B cell (primary cell): ENCODE data around the gene OR4K1. TPM values are rescaled to one million over a fixed set of nuclear protein-coding genes. Genes with fewer than 3 reads are reported as not detected.

ENCODE experiments used
- ATAC-seq: fragments of 200-7000 bp; cut with Tn5 transposase; one replicate; pipeline ENCODE4 v1.10.0; 2021; ENCODE audit warnings: low read depth, mild to moderate bottlenecking, moderate number of reproducible peaks, moderate library complexity
- CTCF ChIA-PET: fragments of 350-600 bp; sonication (Branson Sonifier 250); formaldehyde crosslinking; loops from one replicate; lab custom pipeline; 2021; ENCODE audit warnings: antibody characterized with exemption, inconsistent platforms; lab: Charles Lee
- POLR2A ChIA-PET: fragments of 350-600 bp; sonication (Branson Sonifier 250); formaldehyde crosslinking; loops from one replicate; lab custom pipeline; 2021; ENCODE audit warnings: antibody characterized with exemption; lab: Charles Lee
- DNase-seq: peaks from one replicate; pipeline ENCODE4 v3.0.0; 2013
- H2AFZ ChIP-seq: 2 replicates; pipeline ENCODE4 v1.6.1; 2012; ENCODE audit warnings: mild to moderate bottlenecking, low read depth, low read length; ENCODE audit not compliant: insufficient read depth, poor library complexity, severe bottlenecking
- H3K27ac ChIP-seq, 2 donors: 1 replicate in 1 of 2; 2 replicates in 1 of 2; pipeline ENCODE4 v1.5.1; 2012 to 2013; ENCODE audit warnings: low read length in 2 of 2, mild to moderate bottlenecking in 2 of 2, moderate library complexity in 1 of 2
- H3K27me3 ChIP-seq, 4 experiments: fragments of 200-600 bp in 1 of 4; sonication (generic) in 1 of 4; replicated peaks in 1 of 4; 1 replicate in 2 of 4; 2 replicates in 2 of 4; pipeline versions ENCODE4 v1.6.1 to v1.7.0; 2013 to 2016; ENCODE audit warnings: low read length in 3 of 4, mild to moderate bottlenecking in 2 of 4, mixed read lengths in 1 of 4, moderate library complexity in 1 of 4; ENCODE audit not compliant: insufficient read depth in 4 of 4, control insufficient read depth in 3 of 4; ENCODE audit errors: control extremely low read depth in 1 of 4
- H3K36me3 ChIP-seq, 2 experiments: replicated peaks in 1 of 2; 1 replicate in 1 of 2; 2 replicates in 1 of 2; pipeline versions ENCODE4 v1.6.1 to v1.7.1; 2013; ENCODE audit warnings: low read length in 1 of 2; ENCODE audit not compliant: insufficient read depth in 2 of 2, control insufficient read depth in 1 of 2; ENCODE audit errors: control extremely low read depth in 1 of 2, extremely low read depth in 1 of 2
- H3K4me1 ChIP-seq, 2 donors: fragments of 200-600 bp in 1 of 2; sonication (generic) in 1 of 2; 1 replicate in 1 of 2; 2 replicates in 1 of 2; pipeline versions ENCODE4 v1.5.1 to v1.6.1; 2013 to 2017; ENCODE audit warnings: low read length in 2 of 2; ENCODE audit not compliant: control insufficient read depth in 2 of 2, insufficient read depth in 2 of 2
- H3K4me2 ChIP-seq: replicated peaks from 2 replicates; pipeline ENCODE3; 2012; ENCODE audit warnings: mild to moderate bottlenecking, low read depth, low read length; ENCODE audit not compliant: poor library complexity, severe bottlenecking
- H3K4me3 ChIP-seq, 5 experiments: fragments of 200-600 bp in 1 of 5; sonication (generic) in 1 of 5; 1 replicate in 3 of 5; 2 replicates in 2 of 5; pipeline versions ENCODE4 v1.5.1 to v1.7.0; 2011 to 2016; ENCODE audit warnings: low read length in 4 of 5, mild to moderate bottlenecking in 4 of 5, low read depth in 2 of 5, control low read depth in 1 of 5, moderate library complexity in 1 of 5; ENCODE audit not compliant: insufficient read depth in 1 of 5; ENCODE audit errors: control extremely low read depth in 1 of 5, extremely low read depth in 1 of 5
- H3K79me2 ChIP-seq: fragments of 200-600 bp; sonication (generic); one replicate; pipeline ENCODE4 v1.6.0; 2016; ENCODE audit warnings: low read length; ENCODE audit not compliant: control insufficient read depth, insufficient read depth
- H3K9ac ChIP-seq: fragments of 200-600 bp; sonication (generic); 2 replicates; pipeline ENCODE4 v1.6.1; 2017; ENCODE audit warnings: mild to moderate bottlenecking, low read length, moderate library complexity
- H3K9me3 ChIP-seq, 3 donors: one replicate each; pipeline versions ENCODE4 v1.6.1 to v1.7.1; 2013; ENCODE audit warnings: low read length in 2 of 3; ENCODE audit not compliant: control insufficient read depth in 2 of 3, insufficient read depth in 1 of 3; ENCODE audit errors: control extremely low read depth in 1 of 3
- H4K20me1 ChIP-seq: 2 replicates; pipeline ENCODE4 v1.6.0; 2012; ENCODE audit warnings: mild to moderate bottlenecking, low read length; ENCODE audit not compliant: insufficient read depth, control insufficient read depth, poor library complexity, severe bottlenecking
- H3K27ac Mint-ChIP-seq: one replicate; pipeline ENCODE4 v1.8.0; 2021; ENCODE audit warnings: mixed read lengths
- H3K27me3 Mint-ChIP-seq: one replicate; pipeline ENCODE4 v1.8.0; 2021; ENCODE audit warnings: mixed read lengths
- H3K4me1 Mint-ChIP-seq: one replicate; pipeline ENCODE4 v1.8.0; 2021; ENCODE audit warnings: mixed read lengths
- H3K4me3 Mint-ChIP-seq: one replicate; pipeline ENCODE4 v1.8.0; 2021; ENCODE audit warnings: mixed read lengths
- H3K9me3 Mint-ChIP-seq: one replicate; pipeline ENCODE4 v1.8.0; 2022; ENCODE audit warnings: mixed read lengths; ENCODE audit not compliant: insufficient read depth
- CTCF ChIP-seq: fragments of 200-600 bp; IDR thresholded peaks from one replicate; pipeline ENCODE4 v1.8.0; 2022; ENCODE audit warnings: antibody characterized with exemption, mild to moderate bottlenecking
- EZH2 ChIP-seq: IDR thresholded peaks from 2 replicates; pipeline ENCODE4 v1.6.1; 2012; ENCODE audit warnings: borderline replicate concordance, low read depth, mild to moderate bottlenecking, moderate library complexity, low read length; ENCODE audit not compliant: insufficient read depth, poor library complexity, severe bottlenecking
- WGBS: methylation state at CpG from one replicate; pipeline ENCODE4 v1.1.5; 2013; ENCODE audit warnings: missing lambda C conversion rate; ENCODE audit not compliant: insufficient coverage; 5-methylcytosine and 5-hydroxymethylcytosine counted together
- intact Hi-C: fragments of 100-400 bp; cut with micrococcal nuclease; formaldehyde crosslinking; loops from one replicate; pipeline ENCODE4 v1.10.0; 2022
- polyA plus RNA-seq: library from polyadenylated mRNA; depleted of rRNA; stranded (reverse); fragments of >200 nt; gene quantifications from 2 replicates; pipeline ENCODE4 v1.2.3, GENCODE V29; 2012
- total RNA-seq, 2 donors: library from RNA; stranded (reverse); fragments of 120-200 nt in 1 of 2; gene quantifications; 1 replicate in 1 of 2; 2 replicates in 1 of 2; pipeline versions ENCODE4 v1.2.3 to v1.2.4, GENCODE V29; 2013 to 2022

The OR4K1 gene
- total and polyA plus RNA-seq, 2 donors (not counting 1 experiment from before 2014, with no cell fraction given): not detected

- Histone ChIP-seq H3K9me3 (peaks cover 0 to 3% (median 2%) of the 10 kb centered on the region in 3 donors), H4K20me1 (no peaks in the 10 kb centered on the region), H3K9ac (no peak overlapping the region), H3K4me1 (no peaks in the 10 kb centered on the region), H2AFZ (no peak overlapping the region), H3K4me3 (no peak overlapping the region), H3K79me2 (no peaks in the 10 kb centered on the region), H3K27me3 (no peaks in the 10 kb centered on the region), H3K36me3 (no peaks in the 10 kb centered on the region), H3K4me2 (no peak overlapping the region), H3K27ac (no peak overlapping the region)
- DNase-seq: no peak
- no peak overlapping the region for H3K4me3 Mint-ChIP-seq
- H3K4me1 Mint-ChIP-seq: no peaks in the 10 kb centered on the region
- ChIA-PET POLR2A (no interaction called here), CTCF (no interaction called here)
- intact Hi-C loops: no loop called here
- H3K27ac Mint-ChIP-seq: no peak overlapping the region
- no peak for TF ChIP-seq CTCF
- no peak for TF ChIP-seq EZH2
- H3K27me3 Mint-ChIP-seq: no peaks in the 10 kb centered on the region
- H3K9me3 Mint-ChIP-seq: peaks cover 4% of the 10 kb centered on the region
- no peak for ATAC-seq
Measured at GRCh38 chr14:19906665-19907064, 24.1 kb upstream of the OR4K1 start.

DNA sequence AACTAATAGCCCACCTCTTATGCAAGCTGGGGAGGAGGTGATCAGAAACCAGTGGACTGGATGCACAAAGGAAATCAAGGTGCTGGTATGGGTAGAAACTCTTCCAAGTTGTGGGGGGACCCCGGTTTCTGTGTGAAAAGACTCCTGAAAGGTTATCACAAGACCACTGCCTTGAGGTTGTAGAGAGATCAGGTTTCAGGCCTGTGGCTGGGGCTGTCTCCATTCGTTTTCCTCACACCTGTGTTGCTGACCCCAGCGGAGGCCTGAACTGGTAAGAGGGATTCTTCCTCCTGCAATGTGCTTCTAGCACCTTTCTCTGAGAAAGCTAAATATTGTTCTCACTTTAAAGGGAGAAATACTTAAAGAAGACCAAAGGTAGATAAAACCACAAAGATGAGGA lies 19.6 kb upstream of the OR4K1 start:
- no peaks in the 10 kb centered on the region for H3K4me1 ChIP-seq
- no peaks in the 10 kb centered on the region for H3K27me3 Mint-ChIP-seq
- WGBS: 59% methylated on average over 2 of the region's 3 CpGs

More for the DNA sequence above, 19.6 kb upstream of the OR4K1 start:
- intact Hi-C loops: no loop called here
- POLR2A ChIA-PET: no interaction called here
- Histone ChIP-seq H3K4me2 (no peak overlapping the region), H3K27ac (no peak overlapping the region), H3K36me3 (no peaks in the 10 kb centered on the region), H3K9ac (no peak overlapping the region), H2AFZ (no peak overlapping the region), H4K20me1 (no peaks in the 10 kb centered on the region), H3K9me3 (peaks cover 0 to 3% (median 2%) of the 10 kb centered on the region in 3 donors), H3K4me3 (no peak overlapping the region), H3K79me2 (no peaks in the 10 kb centered on the region), H3K27me3 (no peaks in the 10 kb centered on the region)
- no peaks in the 10 kb centered on the region for H3K9me3 Mint-ChIP-seq
- DNase-seq (no peak), ATAC-seq (no peak)
- H3K27ac Mint-ChIP-seq: no peak overlapping the region
- CTCF ChIA-PET: no interaction called here
- no peak overlapping the region for H3K4me3 Mint-ChIP-seq
- TF ChIP-seq EZH2 (no peak), CTCF (no peak)
- no peaks in the 10 kb centered on the region for H3K4me1 Mint-ChIP-seq
